Breast epithelium (tissue), 4 donors: ENCODE data around the gene HUNK. TPM values are rescaled to one million over a fixed set of nuclear protein-coding genes. Genes with fewer than 3 reads are reported as not detected.

Source experiments
- DNase-seq, 2 donors: peaks; one replicate each; pipeline ENCODE4 v3.0.0-alpha.2; 2019; ENCODE audit warnings: low spot score in 2 of 2
- H3K27ac ChIP-seq, 2 donors: fragments of 200-600 bp; sonication (generic) in 1 of 2; one replicate each; pipeline ENCODE4 v1.5.1; 2016 to 2019; ENCODE audit warnings: mild to moderate bottlenecking in 1 of 2
- H3K27me3 ChIP-seq, 2 donors: fragments of 200-600 bp; sonication (generic) in 1 of 2; one replicate each; pipeline versions ENCODE4 v1.5.1 to v1.6.0; 2017 to 2019; ENCODE audit warnings: control low read depth in 1 of 2, mild to moderate bottlenecking in 1 of 2
- H3K36me3 ChIP-seq: fragments of 200-600 bp; one replicate; pipeline ENCODE4 v1.5.1; 2019
- H3K4me1 ChIP-seq, 2 donors: fragments of 200-600 bp; sonication (generic); one replicate each; pipeline ENCODE4 v1.5.1; 2016 to 2019; ENCODE audit warnings: control low read depth in 1 of 2
- H3K4me3 ChIP-seq, 3 donors: fragments of 200-600 bp; sonication (generic); 1 replicate in 2 of 3; 2 replicates in 1 of 3; pipeline ENCODE4 v1.5.1; 2016 to 2019; ENCODE audit warnings: mild to moderate bottlenecking in 3 of 3, moderate library complexity in 2 of 3
- H3K9me3 ChIP-seq, 2 donors: fragments of 200-600 bp; sonication (generic) in 1 of 2; one replicate each; pipeline ENCODE4 v1.5.1; 2016 to 2019; ENCODE audit warnings: control low read depth in 1 of 2
- POLR2A ChIP-seq: fragments of 450-650 bp; IDR thresholded peaks from one replicate; pipeline ENCODE4 v1.6.1; 2016; ENCODE audit warnings: antibody characterized with exemption, mild to moderate bottlenecking, moderate library complexity
- POLR2AphosphoS5 ChIP-seq, 3 donors: sonication (generic); formaldehyde crosslinking; IDR thresholded peaks; one replicate each; pipeline ENCODE4 v1.6.1; 2017; ENCODE audit warnings: antibody characterized with exemption in 3 of 3
- intact Hi-C: fragments of 100-400 bp; cut with DNase I; formaldehyde crosslinking; loops from one replicate; pipeline ENCODE4 v1.15.1; 2023; ENCODE audit warnings: low total_unique reads
- total RNA-seq, 3 donors: library from RNA; depleted of rRNA; stranded (reverse); fragments of >200 nt; gene quantifications; one replicate each; pipeline ENCODE4 v1.1.0, GENCODE V29; 2016
- TF ChIP-seq, protein P1 (sequence below), 3 donors: fragments of 450-650 bp; IDR thresholded peaks; one replicate each; pipeline ENCODE4 v1.5.1; 2016 to 2017; ENCODE audit warnings: antibody characterized with exemption in 3 of 3, mild to moderate bottlenecking in 3 of 3, moderate library complexity in 3 of 3

HUNK gene
- total RNA-seq, 3 donors from 2014 or later = 0.32 to 2.0 (median 1.3) TPM

GRCh38 chr21:31894457-31894856 lies 21.6 kb downstream of the HUNK start:
- DNase-seq = no peak
- H3K27me3 ChIP-seq = no peaks in the 10 kb centered on the region
- H3K36me3 ChIP-seq = no peaks in the 10 kb centered on the region
- no peak overlapping the region for H3K4me3 ChIP-seq
- no peaks in the 10 kb centered on the region for H3K9me3 ChIP-seq
- intact Hi-C loops = no loop called here
- H3K27ac ChIP-seq = peak overlapping the region; percentile 67 to 68
- no peak for TF ChIP-seq POLR2AphosphoS5 (IDR thresholded peaks at IDR 0.05)
- no peak for TF ChIP-seq POLR2A
- TF ChIP-seq, protein P1, sequence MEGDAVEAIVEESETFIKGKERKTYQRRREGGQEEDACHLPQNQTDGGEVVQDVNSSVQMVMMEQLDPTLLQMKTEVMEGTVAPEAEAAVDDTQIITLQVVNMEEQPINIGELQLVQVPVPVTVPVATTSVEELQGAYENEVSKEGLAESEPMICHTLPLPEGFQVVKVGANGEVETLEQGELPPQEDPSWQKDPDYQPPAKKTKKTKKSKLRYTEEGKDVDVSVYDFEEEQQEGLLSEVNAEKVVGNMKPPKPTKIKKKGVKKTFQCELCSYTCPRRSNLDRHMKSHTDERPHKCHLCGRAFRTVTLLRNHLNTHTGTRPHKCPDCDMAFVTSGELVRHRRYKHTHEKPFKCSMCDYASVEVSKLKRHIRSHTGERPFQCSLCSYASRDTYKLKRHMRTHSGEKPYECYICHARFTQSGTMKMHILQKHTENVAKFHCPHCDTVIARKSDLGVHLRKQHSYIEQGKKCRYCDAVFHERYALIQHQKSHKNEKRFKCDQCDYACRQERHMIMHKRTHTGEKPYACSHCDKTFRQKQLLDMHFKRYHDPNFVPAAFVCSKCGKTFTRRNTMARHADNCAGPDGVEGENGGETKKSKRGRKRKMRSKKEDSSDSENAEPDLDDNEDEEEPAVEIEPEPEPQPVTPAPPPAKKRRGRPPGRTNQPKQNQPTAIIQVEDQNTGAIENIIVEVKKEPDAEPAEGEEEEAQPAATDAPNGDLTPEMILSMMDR (IDR thresholded peaks at IDR 0.05) = no peak
- H3K4me1 ChIP-seq = no peaks in the 10 kb centered on the region

GRCh38 chr21:31895077-31895835 lies 22.4 kb downstream of the HUNK start:
- Histone ChIP-seq H3K36me3 (no peaks in the 10 kb centered on the region), H3K27me3 (no peaks in the 10 kb centered on the region), H3K27ac (peak overlapping the region; percentile 67 to 68), H3K9me3 (no peaks in the 10 kb centered on the region), H3K4me1 (no peaks in the 10 kb centered on the region), H3K4me3 (no peak overlapping the region)
- no peak for DNase-seq
- TF ChIP-seq POLR2AphosphoS5 (IDR thresholded peaks at IDR 0.05) = no peak
- TF ChIP-seq POLR2A = no peak
- TF ChIP-seq, protein P1 (IDR thresholded peaks at IDR 0.05) = no peak
- intact Hi-C loops = no loop called here

- no peak for DNase-seq
- no peak for TF ChIP-seq POLR2A
- TF ChIP-seq, protein P1 (IDR thresholded peaks at IDR 0.05) = no peak
- TF ChIP-seq POLR2AphosphoS5 (IDR thresholded peaks at IDR 0.05) = no peak
- Histone ChIP-seq H3K36me3 (no peaks in the 10 kb centered on the region), H3K4me3 (no peak overlapping the region), H3K27ac (peak overlapping the region in 1 of 2 donors; percentile 67), H3K4me1 (no peaks in the 10 kb centered on the region), H3K9me3 (no peaks in the 10 kb centered on the region), H3K27me3 (no peaks in the 10 kb centered on the region)
- intact Hi-C loops = no loop called here
These were observed 23.2 kb downstream of the HUNK start for GRCh38 chr21:31896019-31896418.

GRCh38 chr21:31897311-31897710 lies 24.5 kb downstream of the HUNK start:
- no peak overlapping the region for H3K4me3 ChIP-seq

More at GRCh38 chr21:31897311-31897710, 24.5 kb downstream of the HUNK start:
- Histone ChIP-seq H3K9me3 (no peaks in the 10 kb centered on the region), H3K27me3 (no peaks in the 10 kb centered on the region), H3K27ac (peak overlapping the region; percentile 54 to 62), H3K4me1 (no peaks in the 10 kb centered on the region), H3K36me3 (no peaks in the 10 kb centered on the region)
- DNase-seq = no peak
- intact Hi-C loops = no loop called here
- TF ChIP-seq POLR2AphosphoS5 (IDR thresholded peaks at IDR 0.05) = no peak
- TF ChIP-seq, protein P1 (IDR thresholded peaks at IDR 0.05) = no peak
- TF ChIP-seq POLR2A = no peak
